NOMO-1 treated with dmso at 0.1 percent for 144 hours (cell line): ENCODE results near the gene HAGH.
"Not testable (repeated sequence)": the region's sequence is repeated elsewhere in the genome, so short reads cannot be mapped to it uniquely, and the experiment has no call there.

ENCODE experiments used
- DNase-seq: peaks from one replicate; lab custom pipeline; 2025; ENCODE audit not compliant: unreplicated experiment; lab: John Stamatoyannopoulos, UW

HAGH gene

GRCh38 chr16:1815461-1815860 lies 11.2 kb downstream of the HAGH start:
- DNase-seq: no peak

GRCh38 chr16:1812732-1813163 lies 13.9 kb downstream of the HAGH start:
- DNase-seq: no peak

- no peak for DNase-seq
Measured at GRCh38 chr16:1810536-1810935, 16.1 kb downstream of the HAGH start.

GRCh38 chr16:1810106-1810505 lies 16.5 kb downstream of the HAGH start:
- DNase-seq: no peak

GRCh38 chr16:1809281-1809801 lies 17.3 kb downstream of the HAGH start:
- DNase-seq: no peak

GRCh38 chr16:1808691-1809090 lies 17.9 kb downstream of the HAGH start:
- DNase-seq: no peak

- no peak for DNase-seq
Measured at GRCh38 chr16:1807626-1808025, 19.0 kb downstream of the HAGH start.

GRCh38 chr16:1800701-1801100 lies 25.9 kb downstream of the HAGH start:
- DNase-seq: no peak

GRCh38 chr16:1799263-1799662 lies 27.4 kb downstream of the HAGH start:
- not testable (repeated sequence) for DNase-seq

- no peak for DNase-seq
Measured at GRCh38 chr16:1794908-1795666, 31.5 kb downstream of the HAGH start.

- no peak for DNase-seq
Measured at GRCh38 chr16:1794221-1794871, 32.3 kb downstream of the HAGH start.

- DNase-seq: no peak
Measured at GRCh38 chr16:1793578-1794220, 32.9 kb downstream of the HAGH start, which contains the start of gene IGFALS. TSS of gene IGFALS (minus strand) at chr16:1793705. CDS start at chr16:1793652, 53 bp downstream.

- no peak for DNase-seq
Measured at GRCh38 chr16:1792836-1793577, 33.6 kb downstream of the HAGH start.

GRCh38 chr16:1791943-1792812 lies 34.4 kb downstream of the HAGH start:
- no peak for DNase-seq

- DNase-seq: no peak
Measured at GRCh38 chr16:1791256-1791942, 35.2 kb downstream of the HAGH start.

GRCh38 chr16:1790611-1791255 lies 35.9 kb downstream of the HAGH start:
- no peak for DNase-seq

GRCh38 chr16:1790261-1790610 lies 36.4 kb downstream of the HAGH start:
- DNase-seq: no peak

- no peak for DNase-seq
Measured at GRCh38 chr16:1789643-1790045, 37.0 kb downstream of the HAGH start.

- DNase-seq: no peak
Measured at GRCh38 chr16:1788708-1789100, 37.9 kb downstream of the HAGH start.
